ENCODE data around the gene ADAM12. TPM values are rescaled to one million over a fixed set of nuclear protein-coding genes. Genes with fewer than 3 reads are reported as not detected.

Gene ADAM12
- total and polyA plus RNA-seq, 10 of the 15 experiments (the other 5 are each of a cell fraction or from before 2014, with no cell fraction given), result under 0.01 to 0.62 (median 0.04) TPM; not detected in 5

DNA sequence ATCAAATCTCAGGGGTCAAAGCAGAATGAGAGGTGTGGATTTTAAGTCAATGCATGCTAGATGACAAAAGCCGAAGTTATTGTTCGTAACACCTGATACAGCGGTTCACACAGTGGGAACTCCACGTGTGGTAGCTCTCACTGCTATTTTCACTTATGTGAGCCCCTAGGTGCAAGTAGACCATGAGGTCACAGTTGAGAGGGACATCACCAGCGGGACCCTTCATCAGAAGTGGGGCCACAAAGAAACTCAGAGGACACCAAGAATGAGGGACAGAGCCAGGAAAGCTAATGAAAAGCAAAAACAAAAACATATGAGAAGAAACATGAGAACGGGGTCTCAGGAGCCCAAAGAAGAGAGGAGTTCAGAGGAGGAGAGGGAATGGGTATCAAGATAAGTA lies 63.5 kb downstream of the ADAM12 start (continued):
- TF ChIP-seq, protein P1, sequence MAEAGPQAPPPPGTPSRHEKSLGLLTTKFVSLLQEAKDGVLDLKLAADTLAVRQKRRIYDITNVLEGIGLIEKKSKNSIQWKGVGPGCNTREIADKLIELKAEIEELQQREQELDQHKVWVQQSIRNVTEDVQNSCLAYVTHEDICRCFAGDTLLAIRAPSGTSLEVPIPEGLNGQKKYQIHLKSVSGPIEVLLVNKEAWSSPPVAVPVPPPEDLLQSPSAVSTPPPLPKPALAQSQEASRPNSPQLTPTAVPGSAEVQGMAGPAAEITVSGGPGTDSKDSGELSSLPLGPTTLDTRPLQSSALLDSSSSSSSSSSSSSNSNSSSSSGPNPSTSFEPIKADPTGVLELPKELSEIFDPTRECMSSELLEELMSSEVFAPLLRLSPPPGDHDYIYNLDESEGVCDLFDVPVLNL (IDR thresholded peaks at IDR 0.05; ENCODE audit: low read depth, low read length), result no peak
- TF ChIP-seq MTA3 (IDR thresholded peaks at IDR 0.05; ENCODE audit: borderline replicate concordance, low read length) (no peak), CHD4 (IDR thresholded peaks at IDR 0.05) (no peak)
- TF ChIP-seq, protein P2, sequence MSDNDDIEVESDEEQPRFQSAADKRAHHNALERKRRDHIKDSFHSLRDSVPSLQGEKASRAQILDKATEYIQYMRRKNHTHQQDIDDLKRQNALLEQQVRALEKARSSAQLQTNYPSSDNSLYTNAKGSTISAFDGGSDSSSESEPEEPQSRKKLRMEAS (IDR thresholded peaks at IDR 0.05; ENCODE audit: low read depth, low read length), result no peak

DNA sequence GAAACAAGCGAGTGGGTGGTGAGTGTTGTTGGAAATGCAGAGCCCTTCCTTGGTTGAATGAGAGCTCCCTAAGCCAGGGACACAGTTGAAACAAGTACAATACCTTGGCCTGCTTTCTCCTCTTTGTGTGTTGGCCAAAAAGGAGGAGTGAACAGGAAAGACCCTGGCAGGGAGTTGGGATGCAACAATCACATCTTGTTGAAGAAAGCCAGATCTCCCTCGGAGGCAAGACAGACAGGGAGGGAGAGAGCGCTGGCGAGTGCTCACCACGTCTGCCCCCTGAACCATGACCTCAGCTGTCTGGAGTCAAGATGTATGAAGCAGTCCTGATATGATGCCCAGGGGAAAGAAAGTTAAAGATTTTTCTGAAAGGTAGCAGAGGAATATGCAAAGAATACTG lies 66.8 kb downstream of the ADAM12 start:
- no peaks in the 10 kb centered on the region for H3K79me2 ChIP-seq (ENCODE audit: control insufficient read depth, insufficient read depth, low read length)
- ChIA-PET RAD21 (ENCODE audit: unreplicated experiment) (no interaction called here), SMC1A (ENCODE audit: uncharacterized antibody, unreplicated experiment) (no interaction called here), CTCF (no interaction called here), POLR2A (no interaction called here)
- no peaks in the 10 kb centered on the region for H3K27me3 ChIP-seq (replicated peaks in 1 of 2; ENCODE audit: control insufficient read depth in 2 of 2, insufficient read depth in 2 of 2, low read length in 1 of 2)
- H3K36me3 ChIP-seq (ENCODE audit: control insufficient read depth in 2 of 2, insufficient read depth in 2 of 2, low read length in 1 of 2), result no peaks in the 10 kb centered on the region
- no peak overlapping the region for H2AFZ ChIP-seq (ENCODE audit: control insufficient read depth, low read depth, low read length)
- no peak overlapping the region for H3K27ac ChIP-seq (ENCODE audit: control insufficient read depth, insufficient read depth)
- H4K20me1 ChIP-seq (ENCODE audit: control insufficient read depth, insufficient read depth), result no peaks in the 10 kb centered on the region
- no peak overlapping the region for H3K4me3 ChIP-seq
- H3K9me3 ChIP-seq (replicated peaks; ENCODE audit: control insufficient read depth, insufficient read depth, low read length), result no peaks in the 10 kb centered on the region
- DNase-seq (ENCODE audit: low read depth, low spot score) (no peak), ATAC-seq (no peak), FAIRE-seq (no peak)
- no peak overlapping the region for H3K4me2 ChIP-seq (ENCODE audit: control insufficient read depth, insufficient read depth)
- no peaks in the 10 kb centered on the region for H3K4me1 ChIP-seq (ENCODE audit: control insufficient read depth, insufficient read depth, low read length)
- 31% methylated on average over 5 of the region's 5 CpGs for WGBS (ENCODE audit: insufficient coverage, insufficient replicate concordance, low lambda C conversion rate, missing lambda C conversion rate)
- intact Hi-C loops (cut with micrococcal nuclease; ENCODE audit: unreplicated experiment), result no loop called here
- H3K9ac ChIP-seq (ENCODE audit: control insufficient read depth, insufficient read depth, low read length), result no peak overlapping the region
- in situ Hi-C loops (cut with MboI), result no loop called here
- no TSS peak for BruUV-seq (replicated peaks)
- no peak for TF ChIP-seq SMAD1 (IDR thresholded peaks at IDR 0.05; ENCODE audit: low read depth, partially characterized antibody)
- no peak for TF ChIP-seq BRCA1 (IDR thresholded peaks at IDR 0.05; ENCODE audit: low read depth, low read length)
- no peak for TF ChIP-seq STAT1 (conservative IDR thresholded peaks at IDR 0.05)
- TF ChIP-seq, protein P3, sequence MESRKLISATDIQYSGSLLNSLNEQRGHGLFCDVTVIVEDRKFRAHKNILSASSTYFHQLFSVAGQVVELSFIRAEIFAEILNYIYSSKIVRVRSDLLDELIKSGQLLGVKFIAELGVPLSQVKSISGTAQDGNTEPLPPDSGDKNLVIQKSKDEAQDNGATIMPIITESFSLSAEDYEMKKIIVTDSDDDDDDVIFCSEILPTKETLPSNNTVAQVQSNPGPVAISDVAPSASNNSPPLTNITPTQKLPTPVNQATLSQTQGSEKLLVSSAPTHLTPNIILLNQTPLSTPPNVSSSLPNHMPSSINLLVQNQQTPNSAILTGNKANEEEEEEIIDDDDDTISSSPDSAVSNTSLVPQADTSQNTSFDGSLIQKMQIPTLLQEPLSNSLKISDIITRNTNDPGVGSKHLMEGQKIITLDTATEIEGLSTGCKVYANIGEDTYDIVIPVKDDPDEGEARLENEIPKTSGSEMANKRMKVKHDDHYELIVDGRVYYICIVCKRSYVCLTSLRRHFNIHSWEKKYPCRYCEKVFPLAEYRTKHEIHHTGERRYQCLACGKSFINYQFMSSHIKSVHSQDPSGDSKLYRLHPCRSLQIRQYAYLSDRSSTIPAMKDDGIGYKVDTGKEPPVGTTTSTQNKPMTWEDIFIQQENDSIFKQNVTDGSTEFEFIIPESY (IDR thresholded peaks at IDR 0.05), result no peak
- TF ChIP-seq, protein P4, sequence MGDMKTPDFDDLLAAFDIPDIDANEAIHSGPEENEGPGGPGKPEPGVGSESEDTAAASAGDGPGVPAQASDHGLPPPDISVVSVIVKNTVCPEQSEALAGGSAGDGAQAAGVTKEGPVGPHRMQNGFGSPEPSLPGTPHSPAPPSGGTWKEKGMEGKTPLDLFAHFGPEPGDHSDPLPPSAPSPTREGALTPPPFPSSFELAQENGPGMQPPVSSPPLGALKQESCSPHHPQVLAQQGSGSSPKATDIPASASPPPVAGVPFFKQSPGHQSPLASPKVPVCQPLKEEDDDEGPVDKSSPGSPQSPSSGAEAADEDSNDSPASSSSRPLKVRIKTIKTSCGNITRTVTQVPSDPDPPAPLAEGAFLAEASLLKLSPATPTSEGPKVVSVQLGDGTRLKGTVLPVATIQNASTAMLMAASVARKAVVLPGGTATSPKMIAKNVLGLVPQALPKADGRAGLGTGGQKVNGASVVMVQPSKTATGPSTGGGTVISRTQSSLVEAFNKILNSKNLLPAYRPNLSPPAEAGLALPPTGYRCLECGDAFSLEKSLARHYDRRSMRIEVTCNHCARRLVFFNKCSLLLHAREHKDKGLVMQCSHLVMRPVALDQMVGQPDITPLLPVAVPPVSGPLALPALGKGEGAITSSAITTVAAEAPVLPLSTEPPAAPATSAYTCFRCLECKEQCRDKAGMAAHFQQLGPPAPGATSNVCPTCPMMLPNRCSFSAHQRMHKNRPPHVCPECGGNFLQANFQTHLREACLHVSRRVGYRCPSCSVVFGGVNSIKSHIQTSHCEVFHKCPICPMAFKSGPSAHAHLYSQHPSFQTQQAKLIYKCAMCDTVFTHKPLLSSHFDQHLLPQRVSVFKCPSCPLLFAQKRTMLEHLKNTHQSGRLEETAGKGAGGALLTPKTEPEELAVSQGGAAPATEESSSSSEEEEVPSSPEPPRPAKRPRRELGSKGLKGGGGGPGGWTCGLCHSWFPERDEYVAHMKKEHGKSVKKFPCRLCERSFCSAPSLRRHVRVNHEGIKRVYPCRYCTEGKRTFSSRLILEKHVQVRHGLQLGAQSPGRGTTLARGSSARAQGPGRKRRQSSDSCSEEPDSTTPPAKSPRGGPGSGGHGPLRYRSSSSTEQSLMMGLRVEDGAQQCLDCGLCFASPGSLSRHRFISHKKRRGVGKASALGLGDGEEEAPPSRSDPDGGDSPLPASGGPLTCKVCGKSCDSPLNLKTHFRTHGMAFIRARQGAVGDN (IDR thresholded peaks at IDR 0.05), result no peak
- no peak for TF ChIP-seq ZNF207 (IDR thresholded peaks at IDR 0.05; ENCODE audit: borderline replicate concordance)
- TF ChIP-seq FOXK2 (IDR thresholded peaks at IDR 0.05), result no peak
- no peak for TF ChIP-seq RUNX3 (IDR thresholded peaks at IDR 0.05; ENCODE audit: low read length)
- TF ChIP-seq MEF2B (IDR thresholded peaks at IDR 0.05; ENCODE audit: partially characterized antibody, poor library complexity, severe bottlenecking), result no peak
- TF ChIP-seq, protein P5, sequence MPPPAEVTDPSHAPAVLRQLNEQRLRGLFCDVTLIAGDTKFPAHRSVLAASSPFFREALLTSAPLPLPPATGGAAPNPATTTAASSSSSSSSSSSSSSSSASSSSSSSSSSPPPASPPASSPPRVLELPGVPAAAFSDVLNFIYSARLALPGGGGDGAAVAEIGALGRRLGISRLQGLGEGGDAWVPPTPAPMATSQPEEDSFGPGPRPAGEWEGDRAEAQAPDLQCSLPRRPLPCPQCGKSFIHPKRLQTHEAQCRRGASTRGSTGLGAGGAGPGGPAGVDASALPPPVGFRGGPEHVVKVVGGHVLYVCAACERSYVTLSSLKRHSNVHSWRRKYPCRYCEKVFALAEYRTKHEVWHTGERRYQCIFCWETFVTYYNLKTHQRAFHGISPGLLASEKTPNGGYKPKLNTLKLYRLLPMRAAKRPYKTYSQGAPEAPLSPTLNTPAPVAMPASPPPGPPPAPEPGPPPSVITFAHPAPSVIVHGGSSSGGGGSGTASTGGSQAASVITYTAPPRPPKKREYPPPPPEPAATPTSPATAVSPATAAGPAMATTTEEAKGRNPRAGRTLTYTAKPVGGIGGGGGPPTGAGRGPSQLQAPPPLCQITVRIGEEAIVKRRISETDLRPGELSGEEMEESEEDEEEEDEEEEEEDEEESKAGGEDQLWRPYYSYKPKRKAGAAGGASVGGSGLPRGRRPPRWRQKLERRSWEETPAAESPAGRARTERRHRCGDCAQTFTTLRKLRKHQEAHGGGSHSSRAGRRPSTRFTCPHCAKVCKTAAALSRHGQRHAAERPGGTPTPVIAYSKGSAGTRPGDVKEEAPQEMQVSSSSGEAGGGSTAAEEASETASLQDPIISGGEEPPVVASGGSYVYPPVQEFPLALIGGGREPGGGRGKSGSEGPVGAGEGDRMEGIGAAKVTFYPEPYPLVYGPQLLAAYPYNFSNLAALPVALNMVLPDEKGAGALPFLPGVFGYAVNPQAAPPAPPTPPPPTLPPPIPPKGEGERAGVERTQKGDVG (CRISPR knock-in tag; IDR thresholded peaks at IDR 0.05), result no peak

Measured in GM12878 (cell line).